HCT116 (cell line): ENCODE results near the gene P4HA1. TPM values are rescaled to one million over a fixed set of nuclear protein-coding genes. Genes with fewer than 3 reads are reported as not detected.

Source experiments
- ATAC-seq: fragments of 200-7000 bp; cut with Tn5 transposase; 2 replicates; pipeline ENCODE4 v1.9.1; 2020; ENCODE audit warnings: mild to moderate bottlenecking, moderate library complexity
- BruUV-seq: library from RNA; stranded (reverse); fragments of 400-500 nt; replicated peaks from 2 replicates; lab custom pipeline; 2021; lab: Mats Ljungman, UMichigan
- CTCF ChIA-PET: fragments of 300-600 bp; sonication (Branson Sonifier 250); formaldehyde crosslinking; loops from one replicate; lab custom pipeline; 2021; ENCODE audit warnings: antibody characterized with exemption; lab: Charles Lee
- POLR2A ChIA-PET: fragments of 300-600, 350-600 bp; sonication (Branson Sonifier 250); formaldehyde crosslinking; loops from one replicate; lab custom pipeline; 2021; ENCODE audit warnings: antibody characterized with exemption; lab: Charles Lee
- RAD21 ChIA-PET, 2 experiments: fragments of 300-600 bp; sonication (Branson Sonifier 250); formaldehyde crosslinking; loops; one replicate each; lab custom pipeline; 2023; ENCODE audit warnings: low total read pairs in 2 of 2; ENCODE audit not compliant: uncharacterized antibody in 2 of 2, unreplicated experiment in 2 of 2, low non-redundant PET in 1 of 2; lab: Charles Lee
- DNase-seq: peaks from one replicate; pipeline ENCODE4 v3.0.0-alpha.2; 2010; ENCODE audit warnings: low read depth, low spot score
- H2AFZ ChIP-seq: fragments of 200-600 bp; shearing (Covaris generic), sonication (generic); 2 replicates; pipeline ENCODE4 v1.6.1; 2017; ENCODE audit warnings: low read depth, mixed run types, mixed read lengths, antibody characterized with exemption, low read length; ENCODE audit not compliant: poor library complexity, severe bottlenecking
- H3K27ac ChIP-seq: 2 replicates; pipeline ENCODE4 v1.5.1; 2012; ENCODE audit warnings: low read depth, low read length
- H3K27me3 ChIP-seq: fragments of 200-600 bp; sonication (generic); 2 replicates; pipeline ENCODE4 v1.6.1; 2016; ENCODE audit warnings: mixed run types, low read length, mixed read lengths; ENCODE audit not compliant: insufficient read depth
- H3K36me3 ChIP-seq, 2 experiments: fragments of 200-500 bp in 1 of 2; fragments of 200-600 bp in 1 of 2; sonication (Bioruptor generic) in 1 of 2; sonication (generic) in 1 of 2; 2 replicates each; pipeline versions ENCODE4 v1.5.1 to v1.6.1; 2014 to 2016; ENCODE audit warnings: low read length in 2 of 2, inconsistent platforms in 1 of 2, mixed read lengths in 1 of 2, mixed run types in 1 of 2; ENCODE audit not compliant: insufficient read depth in 2 of 2, control insufficient read depth in 1 of 2
- H3K4me1 ChIP-seq, 2 experiments: fragments of 200-600 bp in 1 of 2; sonication (generic) in 1 of 2; 2 replicates each; pipeline versions ENCODE4 v1.5.1 to v1.6.1; 2012 to 2017; ENCODE audit warnings: low read length in 2 of 2, inconsistent platforms in 1 of 2, mild to moderate bottlenecking in 1 of 2, mixed read lengths in 1 of 2, mixed run types in 1 of 2, moderate library complexity in 1 of 2; ENCODE audit not compliant: insufficient read depth in 2 of 2, control insufficient read depth in 1 of 2
- H3K4me2 ChIP-seq: fragments of 200-600 bp; sonication (generic); 2 replicates; pipeline ENCODE4 v1.6.1; 2017; ENCODE audit warnings: mixed run types, low read length, mixed read lengths
- H3K4me3 ChIP-seq, 2 experiments: fragments of 200-600 bp in 1 of 2; sonication (generic) in 1 of 2; replicated peaks in 1 of 2; 2 replicates each; pipeline ENCODE4 v1.5.1; 2011 to 2016; ENCODE audit warnings: low read length in 2 of 2, control low read depth in 1 of 2, low read depth in 1 of 2, mild to moderate bottlenecking in 1 of 2, mixed read lengths in 1 of 2, mixed run types in 1 of 2
- H3K79me2 ChIP-seq: fragments of 200-600 bp; sonication (generic); 2 replicates; pipeline ENCODE4 v1.6.1; 2017; ENCODE audit warnings: mild to moderate bottlenecking, mixed run types, low read length, moderate library complexity, mixed read lengths; ENCODE audit not compliant: insufficient read depth
- H3K9ac ChIP-seq: fragments of 200-600 bp; sonication (generic); 2 replicates; pipeline ENCODE4 v1.6.1; 2016; ENCODE audit warnings: low read length, mixed read lengths
- H3K9me2 ChIP-seq: fragments of 200-600 bp; sonication (generic), shearing (Covaris generic); 2 replicates; pipeline ENCODE4 v1.6.1; 2017; ENCODE audit warnings: mixed run types, mild to moderate bottlenecking, moderate library complexity; ENCODE audit not compliant: insufficient read depth
- H3K9me3 ChIP-seq, 2 experiments: fragments of 200-500 bp in 1 of 2; fragments of 200-600 bp in 1 of 2; sonication (Bioruptor generic) in 1 of 2; sonication (generic) in 1 of 2; 2 replicates each; pipeline ENCODE4 v1.6.1; 2014 to 2017; ENCODE audit warnings: low read length in 2 of 2, mixed read lengths in 2 of 2, inconsistent platforms in 1 of 2, low read depth in 1 of 2, mild to moderate bottlenecking in 1 of 2, mixed run types in 1 of 2, moderate library complexity in 1 of 2; ENCODE audit not compliant: control insufficient read depth in 1 of 2, insufficient read depth in 1 of 2
- H4K20me1 ChIP-seq: fragments of 200-600 bp; sonication (generic), shearing (Covaris generic); 2 replicates; pipeline ENCODE4 v1.6.1; 2017; ENCODE audit warnings: mixed run types, mild to moderate bottlenecking, moderate library complexity; ENCODE audit not compliant: insufficient read depth
- CBX3 ChIP-seq: IDR thresholded peaks from 2 replicates; pipeline ENCODE4 v1.6.1; 2012; ENCODE audit warnings: low read depth
- EZH2 ChIP-seq: fragments of 200-600 bp; sonication (generic); IDR thresholded peaks from 2 replicates; pipeline ENCODE4 v1.6.1; 2017; ENCODE audit warnings: antibody characterized with exemption, mixed run types
- FOSL1 ChIP-seq: IDR thresholded peaks from 2 replicates; pipeline ENCODE4 v1.6.1; 2012; ENCODE audit warnings: low read depth
- POLR2AphosphoS5 ChIP-seq: IDR thresholded peaks from 2 replicates; pipeline ENCODE4 v1.6.1; 2011; ENCODE audit warnings: mild to moderate bottlenecking, low read depth, low read length, moderate library complexity
- SRF ChIP-seq: IDR thresholded peaks from 2 replicates; pipeline ENCODE4 v1.6.1; 2012; ENCODE audit warnings: low read depth
- TCF7L2 ChIP-seq: IDR thresholded peaks from 2 replicates; pipeline ENCODE4 v1.7.0; 2011; ENCODE audit warnings: borderline replicate concordance, inconsistent platforms; ENCODE audit not compliant: insufficient read depth, insufficient read length; ENCODE audit errors: extremely low read depth
- YY1 ChIP-seq: IDR thresholded peaks from 2 replicates; pipeline ENCODE4 v1.6.1; 2011; ENCODE audit warnings: low read length, low read depth, moderate library complexity, mild to moderate bottlenecking; ENCODE audit not compliant: insufficient replicate concordance; ENCODE audit errors: extremely low read depth
- ZFX ChIP-seq: fragments of 450-650 bp; IDR thresholded peaks from 2 replicates; pipeline ENCODE4 v1.6.1; 2017
- intact Hi-C: fragments of 100-400 bp; cut with micrococcal nuclease; formaldehyde crosslinking; loops from 2 replicates; pipeline ENCODE4 v1.10.0; 2022
- total RNA-seq: library from RNA; stranded (reverse); gene quantifications from one replicate; pipeline ENCODE4 v1.2.1, GENCODE V29; 2021; ENCODE audit not compliant: unreplicated experiment
- TF ChIP-seq, protein P1 (sequence below): IDR thresholded peaks from 2 replicates; pipeline ENCODE4 v1.6.1; 2011; ENCODE audit warnings: mild to moderate bottlenecking, low read length, moderate library complexity; ENCODE audit not compliant: insufficient replicate concordance; ENCODE audit errors: extremely low read depth
- TF ChIP-seq, protein P2 (sequence below): IDR thresholded peaks from 2 replicates; pipeline ENCODE4 v1.6.1; 2012; ENCODE audit warnings: low read depth

P4HA1 gene
- total RNA-seq, 1 experiment from 2014 or later: 49.7 TPM

DNA sequence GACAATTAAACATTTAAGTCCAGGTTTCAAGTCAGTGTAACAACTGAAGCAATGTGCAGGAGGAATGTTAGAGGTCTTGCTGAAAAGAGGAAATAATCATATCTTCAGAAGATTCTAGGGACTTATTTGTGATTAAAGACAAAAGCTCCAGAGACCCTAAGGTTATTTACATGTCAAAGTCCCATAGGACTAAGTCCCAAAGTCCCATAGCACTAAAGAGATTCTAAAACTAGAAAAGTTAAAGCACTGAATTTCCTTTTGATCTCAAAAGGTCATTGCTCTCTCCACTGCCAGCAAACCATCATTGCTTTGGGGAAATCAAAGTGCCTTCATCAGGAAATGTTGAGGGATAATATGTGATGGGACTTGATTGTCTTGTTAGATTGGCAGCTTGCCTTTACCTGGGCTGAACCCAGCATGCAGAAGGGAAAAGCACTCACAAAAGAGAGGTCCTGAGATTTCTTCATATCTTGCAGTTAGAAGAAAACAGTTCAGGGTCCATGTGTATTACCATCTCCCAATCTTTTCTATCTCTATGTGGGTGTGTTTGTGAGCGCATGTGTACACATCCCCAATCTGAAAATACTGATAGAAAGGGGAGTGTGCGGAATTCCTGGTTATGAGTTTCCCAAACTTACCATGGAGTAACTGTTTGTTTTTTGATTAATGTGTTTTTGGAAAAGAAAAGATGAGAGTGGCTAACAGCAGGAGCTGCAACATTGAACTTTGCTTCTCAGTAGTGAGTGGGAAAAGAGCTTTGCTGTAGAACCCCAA is 35.4 kb upstream of the P4HA1 start (continued):
- TF ChIP-seq FOSL1 (no peak), POLR2AphosphoS5 (no peak), EZH2 (no peak), ZFX (no peak)

DNA sequence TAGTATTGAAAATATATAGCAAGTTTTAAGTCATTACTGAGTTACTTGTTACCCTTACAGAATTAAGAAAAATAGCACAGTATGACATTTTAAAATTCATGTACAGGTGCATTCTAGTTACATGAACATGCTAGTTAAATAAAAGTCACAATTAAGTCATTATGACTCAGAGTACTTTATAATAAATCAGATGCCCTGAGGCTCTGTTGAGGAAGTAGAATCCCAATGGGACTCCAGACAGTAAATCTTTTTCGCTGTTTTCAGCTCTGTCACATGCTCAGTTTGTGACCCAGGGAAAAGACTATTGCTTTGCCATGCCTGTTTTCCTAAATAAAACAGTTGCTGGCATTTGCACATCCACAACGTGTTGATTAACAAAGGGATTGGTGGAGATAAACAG is 34.6 kb upstream of the P4HA1 start:
- DNase-seq (no peak), ATAC-seq (no peak)
- ChIA-PET POLR2A (interaction anchor here (0.6 kb wide), 1 partner anchor 9 kb away, joined by 3 read pairs; no protein-coding TSS in a partner anchor), CTCF (no interaction called here), RAD21 (no interaction called here)
- Histone ChIP-seq H3K4me2 (no peak overlapping the region), H3K4me1 (no peaks in the 10 kb centered on the region), H2AFZ (no peak overlapping the region), H3K9me2 (no peaks in the 10 kb centered on the region), H3K27ac (no peak overlapping the region), H3K36me3 (peaks cover 40 to 53% of the 10 kb centered on the region in 2 experiments), H4K20me1 (no peaks in the 10 kb centered on the region), H3K9me3 (no peaks in the 10 kb centered on the region), H3K79me2 (no peaks in the 10 kb centered on the region; the same call in 1 of the 2 replicates), H3K4me3 (no peak overlapping the region), H3K9ac (no peak overlapping the region), H3K27me3 (no peaks in the 10 kb centered on the region)
- no TSS peak for BruUV-seq
- TF ChIP-seq CBX3 (no peak), YY1 (no peak), EZH2 (no peak), TCF7L2 (no peak), POLR2AphosphoS5 (no peak), SRF (no peak), ZFX (no peak)
- TF ChIP-seq, protein P1, sequence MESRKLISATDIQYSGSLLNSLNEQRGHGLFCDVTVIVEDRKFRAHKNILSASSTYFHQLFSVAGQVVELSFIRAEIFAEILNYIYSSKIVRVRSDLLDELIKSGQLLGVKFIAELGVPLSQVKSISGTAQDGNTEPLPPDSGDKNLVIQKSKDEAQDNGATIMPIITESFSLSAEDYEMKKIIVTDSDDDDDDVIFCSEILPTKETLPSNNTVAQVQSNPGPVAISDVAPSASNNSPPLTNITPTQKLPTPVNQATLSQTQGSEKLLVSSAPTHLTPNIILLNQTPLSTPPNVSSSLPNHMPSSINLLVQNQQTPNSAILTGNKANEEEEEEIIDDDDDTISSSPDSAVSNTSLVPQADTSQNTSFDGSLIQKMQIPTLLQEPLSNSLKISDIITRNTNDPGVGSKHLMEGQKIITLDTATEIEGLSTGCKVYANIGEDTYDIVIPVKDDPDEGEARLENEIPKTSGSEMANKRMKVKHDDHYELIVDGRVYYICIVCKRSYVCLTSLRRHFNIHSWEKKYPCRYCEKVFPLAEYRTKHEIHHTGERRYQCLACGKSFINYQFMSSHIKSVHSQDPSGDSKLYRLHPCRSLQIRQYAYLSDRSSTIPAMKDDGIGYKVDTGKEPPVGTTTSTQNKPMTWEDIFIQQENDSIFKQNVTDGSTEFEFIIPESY: no peak
- TF ChIP-seq, protein P2, sequence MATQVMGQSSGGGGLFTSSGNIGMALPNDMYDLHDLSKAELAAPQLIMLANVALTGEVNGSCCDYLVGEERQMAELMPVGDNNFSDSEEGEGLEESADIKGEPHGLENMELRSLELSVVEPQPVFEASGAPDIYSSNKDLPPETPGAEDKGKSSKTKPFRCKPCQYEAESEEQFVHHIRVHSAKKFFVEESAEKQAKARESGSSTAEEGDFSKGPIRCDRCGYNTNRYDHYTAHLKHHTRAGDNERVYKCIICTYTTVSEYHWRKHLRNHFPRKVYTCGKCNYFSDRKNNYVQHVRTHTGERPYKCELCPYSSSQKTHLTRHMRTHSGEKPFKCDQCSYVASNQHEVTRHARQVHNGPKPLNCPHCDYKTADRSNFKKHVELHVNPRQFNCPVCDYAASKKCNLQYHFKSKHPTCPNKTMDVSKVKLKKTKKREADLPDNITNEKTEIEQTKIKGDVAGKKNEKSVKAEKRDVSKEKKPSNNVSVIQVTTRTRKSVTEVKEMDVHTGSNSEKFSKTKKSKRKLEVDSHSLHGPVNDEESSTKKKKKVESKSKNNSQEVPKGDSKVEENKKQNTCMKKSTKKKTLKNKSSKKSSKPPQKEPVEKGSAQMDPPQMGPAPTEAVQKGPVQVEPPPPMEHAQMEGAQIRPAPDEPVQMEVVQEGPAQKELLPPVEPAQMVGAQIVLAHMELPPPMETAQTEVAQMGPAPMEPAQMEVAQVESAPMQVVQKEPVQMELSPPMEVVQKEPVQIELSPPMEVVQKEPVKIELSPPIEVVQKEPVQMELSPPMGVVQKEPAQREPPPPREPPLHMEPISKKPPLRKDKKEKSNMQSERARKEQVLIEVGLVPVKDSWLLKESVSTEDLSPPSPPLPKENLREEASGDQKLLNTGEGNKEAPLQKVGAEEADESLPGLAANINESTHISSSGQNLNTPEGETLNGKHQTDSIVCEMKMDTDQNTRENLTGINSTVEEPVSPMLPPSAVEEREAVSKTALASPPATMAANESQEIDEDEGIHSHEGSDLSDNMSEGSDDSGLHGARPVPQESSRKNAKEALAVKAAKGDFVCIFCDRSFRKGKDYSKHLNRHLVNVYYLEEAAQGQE: no peak
- intact Hi-C loops: no loop called here
